ENCODE data around the gene SIRPA. TPM values are rescaled to one million over a fixed set of nuclear protein-coding genes. Genes with fewer than 3 reads are reported as not detected.
A peak's percentile ranks its signal among the peaks of the same experiment; 100 is the strongest.

The SIRPA gene
- total and polyA plus RNA-seq, 2 of the 8 experiments (the other 6 are each of a cell fraction or from before 2014, with no cell fraction given) = 3.9 to 4.3 TPM

GRCh38 chr20:1876975-1877608, 18.1 kb upstream of the SIRPA start:
- no peak overlapping the region for H3K4ac ChIP-seq (replicated peaks; ENCODE audit: insufficient read length, low read depth, low read length)
- H3K9ac ChIP-seq (replicated peaks in 1 of 4; ENCODE audit: extremely low read depth in 1 of 4, low read depth in 3 of 4, low read length in 3 of 4) = no peak overlapping the region
- no peak overlapping the region for H4K5ac ChIP-seq (ENCODE audit: insufficient read length, low read depth, low read length)
- H3K9me3 ChIP-seq (ENCODE audit: insufficient read depth in 2 of 2, low read depth in 1 of 2, low read length in 1 of 2) = no peaks in the 10 kb centered on the region
- peaks cover 0 to 14% (median 1%) of the 10 kb centered on the region in 4 experiments; a peak in 5 of 7 replicates for H3K4me1 ChIP-seq (replicated peaks in 1 of 4; ENCODE audit: control insufficient read depth in 3 of 4, insufficient read depth in 4 of 4, low read length in 3 of 4)
- no peak overlapping the region for H3K18ac ChIP-seq (ENCODE audit: extremely low read depth, low read length)
- H2BK15ac ChIP-seq (ENCODE audit: low read length) = no peak overlapping the region
- H3K23me2 ChIP-seq (ENCODE audit: low read depth, low read length) = peaks cover 2% of the 10 kb centered on the region; the same call in 1 of the 2 replicates
- FAIRE-seq (peak; percentile 99), DNase-seq (ENCODE audit: low read depth in 1 of 2, low spot score in 2 of 2) (no peak)
- WGBS, 2 experiments (ENCODE audit: extremely low coverage in 1 of 2, insufficient coverage in 1 of 2, insufficient read length in 1 of 2, insufficient replicate concordance in 2 of 2, low coverage in 1 of 2, low lambda C conversion rate in 2 of 2, missing lambda C conversion rate in 1 of 2) = 80% methylated on average over 11 of the region's 11 CpGs; no CpG with 5 or more reads in 1 of the 2 experiments
- no peak overlapping the region for H2BK20ac ChIP-seq (ENCODE audit: low read length)
- ChIA-PET POLR2A (ENCODE audit: partially characterized antibody) (no interaction called here), CTCF (ENCODE audit: partially characterized antibody) (no interaction called here)
- no peaks in the 10 kb centered on the region for H4K20me1 ChIP-seq (replicated peaks in 1 of 2; ENCODE audit: control insufficient read depth in 1 of 2, insufficient read depth in 2 of 2, low read length in 2 of 2)
- H3K4me3 ChIP-seq (ENCODE audit: extremely low read depth in 1 of 4, insufficient read depth in 2 of 4, low read depth in 3 of 4, low read length in 4 of 4) = no peak overlapping the region
- H4K91ac ChIP-seq (replicated peaks; ENCODE audit: insufficient read length, low read length) = no peak overlapping the region
- no peak overlapping the region for H2BK12ac ChIP-seq (ENCODE audit: low read depth, low read length)
- H3K27ac ChIP-seq (ENCODE audit: low read depth, low read length) = no peak overlapping the region
- no peak overlapping the region for H3K23ac ChIP-seq (ENCODE audit: insufficient read length)
- H2AFZ ChIP-seq (ENCODE audit: low read length) = no peak overlapping the region
- H3K56ac ChIP-seq (replicated peaks; ENCODE audit: insufficient read length, low read depth, low read length) = no peak overlapping the region
- no peaks in the 10 kb centered on the region for H3K79me2 ChIP-seq (ENCODE audit: control insufficient read depth in 1 of 2, insufficient read depth in 2 of 2, low read length in 2 of 2)
- TF ChIP-seq BACH1 (IDR thresholded peaks at IDR 0.05; ENCODE audit: low read length) = no peak
- TF ChIP-seq KDM1A (IDR thresholded peaks at IDR 0.05; ENCODE audit: borderline replicate concordance, low read length) = no peak
- H3K36me3 ChIP-seq (ENCODE audit: control insufficient read depth in 2 of 4, insufficient read depth in 4 of 4, low read length in 3 of 4) = no peaks in the 10 kb centered on the region
- H2BK5ac ChIP-seq (ENCODE audit: low read depth, low read length) = no peak overlapping the region
- no peaks in the 10 kb centered on the region; the same call in 1 of the 2 replicates for H3K79me1 ChIP-seq (ENCODE audit: low read depth, low read length)
- H3K4me2 ChIP-seq (ENCODE audit: insufficient read depth in 1 of 2, low read depth in 2 of 2, low read length in 2 of 2) = no peak overlapping the region
- no peaks in the 10 kb centered on the region; a peak in 1 of 7 replicates for H3K27me3 ChIP-seq (replicated peaks in 1 of 4; ENCODE audit: control insufficient read depth in 3 of 4, extremely low read depth in 1 of 4, insufficient read depth in 3 of 4, low read length in 3 of 4)
- H2AK5ac ChIP-seq (ENCODE audit: low read depth, low read length) = no peak overlapping the region
- no peak overlapping the region for H3K14ac ChIP-seq (ENCODE audit: insufficient read length)
- no peak overlapping the region for H2BK120ac ChIP-seq (replicated peaks; ENCODE audit: low read depth, low read length)
- no peak overlapping the region for H4K8ac ChIP-seq (ENCODE audit: extremely low read depth, insufficient read depth, low read length)
